ENCODE measurements around the gene WDR90. TPM values are rescaled to one million over a fixed set of nuclear protein-coding genes. Genes with fewer than 3 reads are reported as not detected.
A peak's percentile ranks its signal among the peaks of the same experiment; 100 is the strongest.

The WDR90 gene
- total and polyA plus RNA-seq, 2 of the 13 experiments (the other 11 are each of a cell fraction or from before 2014, with no cell fraction given), result 14.9 to 28.9 TPM

DNA sequence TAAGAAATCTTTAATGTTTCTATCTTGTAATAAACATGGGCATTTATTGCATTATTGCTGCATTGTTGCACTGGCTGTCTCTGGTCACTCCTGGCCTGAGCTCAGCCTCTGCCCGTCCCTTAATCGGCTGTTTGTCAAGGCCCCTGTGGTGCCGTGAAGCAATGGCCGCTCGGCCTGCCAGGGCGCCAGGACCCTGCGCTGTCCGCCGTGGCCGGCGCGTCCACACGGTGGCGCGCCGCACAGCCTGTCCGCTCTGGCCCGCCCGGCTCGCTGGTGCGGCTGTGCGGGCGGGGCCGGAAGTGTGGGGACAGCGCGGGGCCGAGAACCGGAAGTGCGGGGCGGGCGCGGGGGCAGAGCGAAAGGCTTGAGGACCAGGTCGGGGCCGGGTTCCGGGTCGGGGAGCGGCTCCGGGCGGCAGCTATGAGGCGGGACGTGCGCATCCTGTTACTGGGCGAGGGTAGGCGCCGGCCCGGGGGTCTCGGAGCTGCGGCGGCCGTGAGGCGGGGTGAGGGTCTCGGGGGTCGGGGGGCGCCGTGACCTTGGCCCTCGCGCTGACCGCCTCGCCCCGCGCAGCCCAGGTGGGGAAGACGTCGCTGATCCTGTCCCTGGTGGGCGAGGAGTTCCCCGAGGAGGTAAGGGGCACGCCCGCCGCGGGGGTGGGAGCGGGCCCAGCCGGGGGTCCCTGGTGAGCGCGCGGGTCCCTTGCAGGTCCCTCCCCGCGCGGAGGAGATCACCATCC is 18.8 kb downstream of the WDR90 start, which contains the start of gene RHOT2 (continued):
- TF ChIP-seq NCOR1 (IDR thresholded peaks at IDR 0.05; ENCODE audit: borderline replicate concordance, low read length) (no peak), ZFP36L1 (CRISPR knock-in tag; IDR thresholded peaks at IDR 0.05) (no peak), BRD4 (CRISPR knock-in tag; IDR thresholded peaks at IDR 0.05) (no peak; the same call in none of the 2 replicates), TCF7 (IDR thresholded peaks at IDR 0.05; ENCODE audit: low read depth) (no peak), ZNF296 (CRISPR knock-in tag; conservative IDR thresholded peaks at IDR 0.05) (no peak), SMAD9 (CRISPR knock-in tag; IDR thresholded peaks at IDR 0.05) (no peak), MEIS2 (CRISPR knock-in tag; IDR thresholded peaks at IDR 0.05) (peak; percentile 73; the same call in 1 of the 2 replicates), HHEX (CRISPR knock-in tag; IDR thresholded peaks at IDR 0.05) (no peak), NFRKB (IDR thresholded peaks at IDR 0.05) (no peak), FOSL1 (CRISPR knock-in tag; IDR thresholded peaks at IDR 0.05; ENCODE audit: borderline replicate concordance) (no peak), ZNF773 (CRISPR knock-in tag; IDR thresholded peaks at IDR 0.05; ENCODE audit: borderline replicate concordance) (peak; percentile 56; the same call in 1 of the 2 replicates)
- TF ChIP-seq, protein P1, sequence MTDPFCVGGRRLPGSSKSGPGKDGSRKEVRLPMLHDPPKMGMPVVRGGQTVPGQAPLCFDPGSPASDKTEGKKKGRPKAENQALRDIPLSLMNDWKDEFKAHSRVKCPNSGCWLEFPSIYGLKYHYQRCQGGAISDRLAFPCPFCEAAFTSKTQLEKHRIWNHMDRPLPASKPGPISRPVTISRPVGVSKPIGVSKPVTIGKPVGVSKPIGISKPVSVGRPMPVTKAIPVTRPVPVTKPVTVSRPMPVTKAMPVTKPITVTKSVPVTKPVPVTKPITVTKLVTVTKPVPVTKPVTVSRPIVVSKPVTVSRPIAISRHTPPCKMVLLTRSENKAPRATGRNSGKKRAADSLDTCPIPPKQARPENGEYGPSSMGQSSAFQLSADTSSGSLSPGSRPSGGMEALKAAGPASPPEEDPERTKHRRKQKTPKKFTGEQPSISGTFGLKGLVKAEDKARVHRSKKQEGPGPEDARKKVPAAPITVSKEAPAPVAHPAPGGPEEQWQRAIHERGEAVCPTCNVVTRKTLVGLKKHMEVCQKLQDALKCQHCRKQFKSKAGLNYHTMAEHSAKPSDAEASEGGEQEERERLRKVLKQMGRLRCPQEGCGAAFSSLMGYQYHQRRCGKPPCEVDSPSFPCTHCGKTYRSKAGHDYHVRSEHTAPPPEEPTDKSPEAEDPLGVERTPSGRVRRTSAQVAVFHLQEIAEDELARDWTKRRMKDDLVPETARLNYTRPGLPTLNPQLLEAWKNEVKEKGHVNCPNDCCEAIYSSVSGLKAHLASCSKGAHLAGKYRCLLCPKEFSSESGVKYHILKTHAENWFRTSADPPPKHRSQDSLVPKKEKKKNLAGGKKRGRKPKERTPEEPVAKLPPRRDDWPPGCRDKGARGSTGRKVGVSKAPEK (CRISPR knock-in tag; IDR thresholded peaks at IDR 0.05; ENCODE audit: borderline replicate concordance), result no peak
- TF ChIP-seq, protein P2, sequence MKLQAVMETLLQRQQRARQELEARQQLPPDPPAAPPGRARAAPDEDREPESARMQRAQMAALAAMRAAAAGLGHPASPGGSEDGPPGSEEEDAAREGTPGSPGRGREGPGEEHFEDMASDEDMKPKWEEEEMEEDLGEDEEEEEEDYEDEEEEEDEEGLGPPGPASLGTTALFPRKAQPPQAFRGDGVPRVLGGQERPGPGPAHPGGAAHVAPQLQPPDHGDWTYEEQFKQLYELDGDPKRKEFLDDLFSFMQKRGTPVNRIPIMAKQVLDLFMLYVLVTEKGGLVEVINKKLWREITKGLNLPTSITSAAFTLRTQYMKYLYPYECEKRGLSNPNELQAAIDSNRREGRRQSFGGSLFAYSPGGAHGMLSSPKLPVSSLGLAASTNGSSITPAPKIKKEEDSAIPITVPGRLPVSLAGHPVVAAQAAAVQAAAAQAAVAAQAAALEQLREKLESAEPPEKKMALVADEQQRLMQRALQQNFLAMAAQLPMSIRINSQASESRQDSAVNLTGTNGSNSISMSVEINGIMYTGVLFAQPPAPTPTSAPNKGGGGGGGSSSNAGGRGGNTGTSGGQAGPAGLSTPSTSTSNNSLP (IDR thresholded peaks at IDR 0.05; ENCODE audit: low read depth, low read length), result no peak
- TF ChIP-seq, protein P3, sequence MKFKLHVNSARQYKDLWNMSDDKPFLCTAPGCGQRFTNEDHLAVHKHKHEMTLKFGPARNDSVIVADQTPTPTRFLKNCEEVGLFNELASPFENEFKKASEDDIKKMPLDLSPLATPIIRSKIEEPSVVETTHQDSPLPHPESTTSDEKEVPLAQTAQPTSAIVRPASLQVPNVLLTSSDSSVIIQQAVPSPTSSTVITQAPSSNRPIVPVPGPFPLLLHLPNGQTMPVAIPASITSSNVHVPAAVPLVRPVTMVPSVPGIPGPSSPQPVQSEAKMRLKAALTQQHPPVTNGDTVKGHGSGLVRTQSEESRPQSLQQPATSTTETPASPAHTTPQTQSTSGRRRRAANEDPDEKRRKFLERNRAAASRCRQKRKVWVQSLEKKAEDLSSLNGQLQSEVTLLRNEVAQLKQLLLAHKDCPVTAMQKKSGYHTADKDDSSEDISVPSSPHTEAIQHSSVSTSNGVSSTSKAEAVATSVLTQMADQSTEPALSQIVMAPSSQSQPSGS (CRISPR knock-in tag; IDR thresholded peaks at IDR 0.05), result peak; percentile 74
- TF ChIP-seq, protein P4, sequence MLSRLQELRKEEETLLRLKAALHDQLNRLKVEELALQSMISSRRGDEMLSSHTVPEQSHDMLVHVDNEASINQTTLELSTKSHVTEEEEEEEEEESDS (CRISPR knock-in tag; IDR thresholded peaks at IDR 0.05; ENCODE audit: borderline replicate concordance), result no peak
- TF ChIP-seq, protein P5, sequence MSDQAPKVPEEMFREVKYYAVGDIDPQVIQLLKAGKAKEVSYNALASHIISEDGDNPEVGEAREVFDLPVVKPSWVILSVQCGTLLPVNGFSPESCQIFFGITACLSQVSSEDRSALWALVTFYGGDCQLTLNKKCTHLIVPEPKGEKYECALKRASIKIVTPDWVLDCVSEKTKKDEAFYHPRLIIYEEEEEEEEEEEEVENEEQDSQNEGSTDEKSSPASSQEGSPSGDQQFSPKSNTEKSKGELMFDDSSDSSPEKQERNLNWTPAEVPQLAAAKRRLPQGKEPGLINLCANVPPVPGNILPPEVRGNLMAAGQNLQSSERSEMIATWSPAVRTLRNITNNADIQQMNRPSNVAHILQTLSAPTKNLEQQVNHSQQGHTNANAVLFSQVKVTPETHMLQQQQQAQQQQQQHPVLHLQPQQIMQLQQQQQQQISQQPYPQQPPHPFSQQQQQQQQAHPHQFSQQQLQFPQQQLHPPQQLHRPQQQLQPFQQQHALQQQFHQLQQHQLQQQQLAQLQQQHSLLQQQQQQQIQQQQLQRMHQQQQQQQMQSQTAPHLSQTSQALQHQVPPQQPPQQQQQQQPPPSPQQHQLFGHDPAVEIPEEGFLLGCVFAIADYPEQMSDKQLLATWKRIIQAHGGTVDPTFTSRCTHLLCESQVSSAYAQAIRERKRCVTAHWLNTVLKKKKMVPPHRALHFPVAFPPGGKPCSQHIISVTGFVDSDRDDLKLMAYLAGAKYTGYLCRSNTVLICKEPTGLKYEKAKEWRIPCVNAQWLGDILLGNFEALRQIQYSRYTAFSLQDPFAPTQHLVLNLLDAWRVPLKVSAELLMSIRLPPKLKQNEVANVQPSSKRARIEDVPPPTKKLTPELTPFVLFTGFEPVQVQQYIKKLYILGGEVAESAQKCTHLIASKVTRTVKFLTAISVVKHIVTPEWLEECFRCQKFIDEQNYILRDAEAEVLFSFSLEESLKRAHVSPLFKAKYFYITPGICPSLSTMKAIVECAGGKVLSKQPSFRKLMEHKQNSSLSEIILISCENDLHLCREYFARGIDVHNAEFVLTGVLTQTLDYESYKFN (CRISPR knock-in tag; conservative IDR thresholded peaks at IDR 0.05), result peak; percentile 51
- TF ChIP-seq, protein P6, sequence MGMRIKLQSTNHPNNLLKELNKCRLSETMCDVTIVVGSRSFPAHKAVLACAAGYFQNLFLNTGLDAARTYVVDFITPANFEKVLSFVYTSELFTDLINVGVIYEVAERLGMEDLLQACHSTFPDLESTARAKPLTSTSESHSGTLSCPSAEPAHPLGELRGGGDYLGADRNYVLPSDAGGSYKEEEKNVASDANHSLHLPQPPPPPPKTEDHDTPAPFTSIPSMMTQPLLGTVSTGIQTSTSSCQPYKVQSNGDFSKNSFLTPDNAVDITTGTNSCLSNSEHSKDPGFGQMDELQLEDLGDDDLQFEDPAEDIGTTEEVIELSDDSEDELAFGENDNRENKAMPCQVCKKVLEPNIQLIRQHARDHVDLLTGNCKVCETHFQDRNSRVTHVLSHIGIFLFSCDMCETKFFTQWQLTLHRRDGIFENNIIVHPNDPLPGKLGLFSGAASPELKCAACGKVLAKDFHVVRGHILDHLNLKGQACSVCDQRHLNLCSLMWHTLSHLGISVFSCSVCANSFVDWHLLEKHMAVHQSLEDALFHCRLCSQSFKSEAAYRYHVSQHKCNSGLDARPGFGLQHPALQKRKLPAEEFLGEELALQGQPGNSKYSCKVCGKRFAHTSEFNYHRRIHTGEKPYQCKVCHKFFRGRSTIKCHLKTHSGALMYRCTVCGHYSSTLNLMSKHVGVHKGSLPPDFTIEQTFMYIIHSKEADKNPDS (CRISPR knock-in tag; IDR thresholded peaks at IDR 0.05), result no peak; the same call in 1 of the 2 replicates
